Transverse colon (tissue), 4 donors: ENCODE data around the gene PGGHG.

ENCODE experiments used
- CTCF ChIP-seq, 5 experiments: fragments of 200-600 bp in 3 of 5; fragments of 450-650 bp in 2 of 5; sonication (generic) in 3 of 5; IDR thresholded peaks; 1 replicate in 2 of 5; 2 replicates in 3 of 5; pipeline ENCODE4 v1.5.1; 2016 to 2017; ENCODE audit warnings: antibody characterized with exemption in 5 of 5, inconsistent platforms in 3 of 5, mild to moderate bottlenecking in 2 of 5, moderate library complexity in 1 of 5
- EP300 ChIP-seq: sonication (generic); formaldehyde crosslinking; IDR thresholded peaks from one replicate; pipeline ENCODE4 v1.6.1; 2017; ENCODE audit warnings: antibody characterized with exemption, low read depth
- POLR2A ChIP-seq: fragments of 450-650 bp; IDR thresholded peaks from one replicate; pipeline ENCODE4 v1.6.1; 2016; ENCODE audit warnings: antibody characterized with exemption, mild to moderate bottlenecking, moderate library complexity
- POLR2AphosphoS5 ChIP-seq, 3 donors: sonication (generic); formaldehyde crosslinking; IDR thresholded peaks; one replicate each; pipeline ENCODE4 v1.6.1; 2016; ENCODE audit warnings: antibody characterized with exemption in 3 of 3

- TF ChIP-seq CTCF (IDR thresholded peaks at IDR 0.05) (no peak), POLR2A (no peak), POLR2AphosphoS5 (IDR thresholded peaks at IDR 0.05) (no peak), EP300 (no peak)
Observed at GRCh38 chr11:249062-249461, 39.9 kb upstream of the PGGHG start.
